Body of pancreas (tissue), 4 donors: ENCODE measurements around the gene CPSF4. TPM values are rescaled to one million over a fixed set of nuclear protein-coding genes. Genes with fewer than 3 reads are reported as not detected.

Source experiments
- ATAC-seq: fragments of 150-250 bp; one replicate; pipeline ENCODE4 v1.9.1; 2016
- DNase-seq, 4 donors: peaks; one replicate each; pipeline ENCODE4 v3.0.0-alpha.2; 2019
- H3K27ac ChIP-seq, 4 donors: fragments of 200-600 bp; sonication (generic); 1 replicate in 3 of 4; 2 replicates in 1 of 4; pipeline versions ENCODE4 v1.5.1 to v1.6.1; 2016 to 2019; ENCODE audit warnings: mild to moderate bottlenecking in 1 of 4, mixed read lengths in 1 of 4, moderate library complexity in 1 of 4
- H3K27me3 ChIP-seq, 2 donors: fragments of 200-600 bp; sonication (generic); one replicate each; pipeline ENCODE4 v1.6.0; 2016; ENCODE audit warnings: mild to moderate bottlenecking in 1 of 2
- H3K36me3 ChIP-seq, 2 donors: fragments of 200-600 bp; sonication (generic); replicated peaks in 1 of 2; 2 replicates each; pipeline ENCODE4 v1.5.1; 2016; ENCODE audit warnings: low read depth in 2 of 2; ENCODE audit not compliant: insufficient read depth in 1 of 2
- H3K4me1 ChIP-seq: fragments of 200-600 bp; sonication (generic); one replicate; pipeline ENCODE4 v1.6.0; 2016
- H3K4me3 ChIP-seq, 2 donors: fragments of 200-600 bp; sonication (generic); 1 replicate in 1 of 2; 2 replicates in 1 of 2; pipeline ENCODE4 v1.5.1; 2016 to 2019
- H3K9me3 ChIP-seq, 3 donors: fragments of 200-600 bp; sonication (generic); 1 replicate in 2 of 3; 2 replicates in 1 of 3; pipeline ENCODE4 v1.5.1; 2016
- CTCF ChIP-seq, 7 experiments: fragments of 450-650 bp in 4 of 7; fragments of 200-600 bp in 3 of 7; sonication (generic) in 3 of 7; IDR thresholded peaks; one replicate each; pipeline ENCODE4 v1.5.1; 2016 to 2019; ENCODE audit warnings: antibody characterized with exemption in 7 of 7
- POLR2A ChIP-seq, 3 donors: fragments of 450-650 bp; IDR thresholded peaks; one replicate each; pipeline ENCODE4 v1.6.1; 2016; ENCODE audit warnings: antibody characterized with exemption in 3 of 3, mild to moderate bottlenecking in 2 of 3
- WGBS, 2 donors: methylation state at CpG; one replicate each; pipeline ENCODE4 v1.1.5; 2017; 5-methylcytosine and 5-hydroxymethylcytosine counted together
- intact Hi-C: fragments of 100-400 bp; cut with DNase I; formaldehyde crosslinking; loops from one replicate; pipeline ENCODE4 v1.15.1; 2023
- total RNA-seq, 2 donors: library from RNA; depleted of rRNA; stranded (reverse); fragments of >200 nt; gene quantifications; one replicate each; pipeline ENCODE4 v1.1.0, GENCODE V29; 2016

Gene CPSF4
- total RNA-seq, 2 donors from 2014 or later = 24.4 to 31.1 TPM

- Histone ChIP-seq H3K4me3 (peak overlapping the region; percentile 87 to 93), H3K36me3 (peaks cover 2 to 20% of the 10 kb centered on the region in 2 donors), H3K9me3 (no peaks in the 10 kb centered on the region), H3K27me3 (no peaks in the 10 kb centered on the region), H3K4me1 (peaks cover 45% of the 10 kb centered on the region), H3K27ac (peak overlapping the region; percentile 95 to 100 (median 98))
- 0% methylated on average over 21 to 28 of the region's 28 CpGs for WGBS, 2 donors
- no peak for TF ChIP-seq CTCF (IDR thresholded peaks at IDR 0.05)
- TF ChIP-seq POLR2A (IDR thresholded peaks at IDR 0.05) = no peak
- ATAC-seq (peak; percentile 35), DNase-seq (peak; percentile 55 to 59 (median 58))
- intact Hi-C loops = no loop called here
Observed at GRCh38 chr7:99407872-99408378, 30.8 kb upstream of the CPSF4 start.

- H3K36me3 ChIP-seq = peaks cover 9 to 19% of the 10 kb centered on the region in 2 donors
- TF ChIP-seq POLR2A (IDR thresholded peaks at IDR 0.05) (peak; percentile 81 to 95 (median 90)), CTCF (IDR thresholded peaks at IDR 0.05) (peak in 4 of 7 experiments; percentile 32 to 46 (median 40))
- no peaks in the 10 kb centered on the region for H3K9me3 ChIP-seq
- peaks cover 45% of the 10 kb centered on the region for H3K4me1 ChIP-seq
- H3K27ac ChIP-seq = peak within 1 kb of the TSS; percentile 95 to 100 (median 98)
- 0 to 1% methylated on average over 8 to 64 of the region's 72 CpGs for WGBS, 2 donors
- H3K27me3 ChIP-seq = no peaks in the 10 kb centered on the region
- intact Hi-C loops = no loop called here
- ATAC-seq (peak; percentile 95), DNase-seq (peak; percentile 92 to 94 (median 92))
- H3K4me3 ChIP-seq = peak within 1 kb of the TSS; percentile 87 to 93
Observed at GRCh38 chr7:99408379-99409191, 30.2 kb upstream of the CPSF4 start, which contains the start of the genes BUD31 and PDAP1. Gene BUD31, plus strand, starts transcription at chr7:99408969. Its CDS starts 2,124 bp downstream, at chr7:99411093. Gene PDAP1, minus strand, starts transcription at chr7:99408597. Its CDS starts 49 bp downstream, at chr7:99408548.

- H3K4me3 ChIP-seq = peak overlapping the region; percentile 87 to 93
- no peaks in the 10 kb centered on the region for H3K27me3 ChIP-seq
- DNase-seq (no peak), ATAC-seq (no peak)
- peaks cover 45% of the 10 kb centered on the region for H3K4me1 ChIP-seq
- WGBS, 2 donors = 1% methylated on average over 18 of the region's 18 CpGs
- peak overlapping the region; percentile 95 to 100 (median 98) for H3K27ac ChIP-seq
- H3K9me3 ChIP-seq = no peaks in the 10 kb centered on the region
- H3K36me3 ChIP-seq = peaks cover 10 to 19% of the 10 kb centered on the region in 2 donors
- intact Hi-C loops = no loop called here
- no peak for TF ChIP-seq POLR2A (IDR thresholded peaks at IDR 0.05)
- no peak for TF ChIP-seq CTCF (IDR thresholded peaks at IDR 0.05)
Observed at GRCh38 chr7:99409192-99409572, 29.6 kb upstream of the CPSF4 start.

GRCh38 chr7:99409806-99410205 lies 28.9 kb upstream of the CPSF4 start:
- Histone ChIP-seq H3K4me1 (peaks cover 42% of the 10 kb centered on the region), H3K4me3 (no peak overlapping the region), H3K27ac (peak overlapping the region in 3 of 4 donors; percentile 95 to 100 (median 97)), H3K27me3 (no peaks in the 10 kb centered on the region), H3K9me3 (no peaks in the 10 kb centered on the region), H3K36me3 (peaks cover 10 to 19% of the 10 kb centered on the region in 2 donors)
- DNase-seq (no peak), ATAC-seq (no peak)
- intact Hi-C loops = no loop called here
- 12 to 27% methylated on average over 3 of the region's 3 CpGs for WGBS, 2 donors
- TF ChIP-seq CTCF (IDR thresholded peaks at IDR 0.05) (no peak), POLR2A (IDR thresholded peaks at IDR 0.05) (no peak)
